H1 (cell line): ENCODE results near the gene MAGEC3. TPM values are rescaled to one million over a fixed set of nuclear protein-coding genes. Genes with fewer than 3 reads are reported as not detected.

Experiments used
- CTCF ChIA-PET: fragments of 300-600 bp; sonication (Branson Sonifier 250); formaldehyde crosslinking; loops from one replicate; lab custom pipeline; 2021; ENCODE audit not compliant: partially characterized antibody; lab: Charles Lee
- POLR2A ChIA-PET: fragments of 300-600 bp; sonication (Branson Sonifier 250); formaldehyde crosslinking; loops from one replicate; lab custom pipeline; 2021; ENCODE audit warnings: inconsistent platforms; ENCODE audit not compliant: partially characterized antibody; lab: Charles Lee
- DNase-seq, 2 experiments: peaks; one replicate each; pipeline versions ENCODE4 v3.0.0 to v3.0.0-alpha.2; 2010 to 2022; ENCODE audit warnings: low spot score in 2 of 2, low read depth in 1 of 2, mixed read lengths in 1 of 2
- FAIRE-seq: peaks from 2 replicates; lab custom pipeline; 2011; peaks lifted over from hg19 to GRCh38; lab: Jason Lieb, UNC
- H2AFZ ChIP-seq: 2 replicates; pipeline ENCODE4 v1.8.1; 2012; ENCODE audit warnings: low read length, inconsistent platforms
- H2AK5ac ChIP-seq: 2 replicates; pipeline ENCODE4 v1.6.1; 2013; ENCODE audit warnings: low read depth, low read length
- H2BK120ac ChIP-seq: replicated peaks from 2 replicates; pipeline ENCODE3; 2013; ENCODE audit warnings: low read depth, low read length, inconsistent platforms
- H2BK12ac ChIP-seq: 2 replicates; pipeline ENCODE4 v1.6.1; 2013; ENCODE audit warnings: low read depth, low read length
- H2BK15ac ChIP-seq: 2 replicates; pipeline ENCODE4 v1.6.1; 2013; ENCODE audit warnings: low read length
- H2BK20ac ChIP-seq: 2 replicates; pipeline ENCODE4 v1.6.1; 2013; ENCODE audit warnings: low read length
- H2BK5ac ChIP-seq: 2 replicates; pipeline ENCODE4 v1.6.1; 2013; ENCODE audit warnings: low read depth, low read length
- H3K14ac ChIP-seq: 2 replicates; pipeline ENCODE4 v1.6.1; 2013; ENCODE audit warnings: inconsistent platforms; ENCODE audit not compliant: insufficient read length
- H3K18ac ChIP-seq: 2 replicates; pipeline ENCODE4 v1.6.1; 2013; ENCODE audit warnings: low read length; ENCODE audit errors: extremely low read depth
- H3K23ac ChIP-seq: 2 replicates; pipeline ENCODE4 v1.6.1; 2013; ENCODE audit warnings: inconsistent platforms; ENCODE audit not compliant: insufficient read length
- H3K23me2 ChIP-seq: 2 replicates; pipeline ENCODE4 v1.6.1; 2013; ENCODE audit warnings: low read depth, low read length
- H3K27ac ChIP-seq: 2 replicates; pipeline ENCODE4 v1.6.1; 2011; ENCODE audit warnings: low read depth, low read length, inconsistent platforms
- H3K27me3 ChIP-seq, 4 experiments: replicated peaks in 1 of 4; 1 replicate in 1 of 4; 2 replicates in 3 of 4; pipeline versions ENCODE4 v1.6.1 to v1.8.1; 2011 to 2013; ENCODE audit warnings: low read length in 3 of 4, mild to moderate bottlenecking in 3 of 4, inconsistent platforms in 2 of 4, mixed read lengths in 2 of 4, moderate library complexity in 1 of 4; ENCODE audit not compliant: control insufficient read depth in 3 of 4, insufficient read depth in 3 of 4; ENCODE audit errors: extremely low read depth in 1 of 4
- H3K36me3 ChIP-seq, 4 experiments: 2 replicates each; pipeline versions ENCODE4 v1.6.1 to v1.8.1; 2011 to 2013; ENCODE audit warnings: mild to moderate bottlenecking in 4 of 4, low read length in 3 of 4, moderate library complexity in 2 of 4, control low read depth in 1 of 4, inconsistent platforms in 1 of 4; ENCODE audit not compliant: insufficient read depth in 4 of 4, control insufficient read depth in 2 of 4
- H3K4ac ChIP-seq: replicated peaks from 2 replicates; pipeline ENCODE3; 2013; ENCODE audit warnings: low read length, low read depth, mixed read lengths, inconsistent platforms; ENCODE audit not compliant: insufficient read length
- H3K4me1 ChIP-seq, 4 experiments: replicated peaks in 1 of 4; 1 replicate in 1 of 4; 2 replicates in 3 of 4; pipeline versions ENCODE4 v1.6.1 to v1.8.1; 2011 to 2013; ENCODE audit warnings: low read length in 3 of 4, inconsistent platforms in 2 of 4, mixed read lengths in 1 of 4; ENCODE audit not compliant: insufficient read depth in 4 of 4, control insufficient read depth in 3 of 4
- H3K4me2 ChIP-seq, 2 experiments: 2 replicates each; pipeline versions ENCODE4 v1.6.1 to v1.8.1; 2011 to 2013; ENCODE audit warnings: low read depth in 2 of 2, low read length in 2 of 2, control low read depth in 1 of 2, inconsistent platforms in 1 of 2, mild to moderate bottlenecking in 1 of 2; ENCODE audit not compliant: insufficient read depth in 1 of 2
- H3K4me3 ChIP-seq, 4 experiments: fragments of 200-600, 300-600 bp in 1 of 4; sonication (generic), shearing (Covaris generic), sonication (Bioruptor Twin) in 1 of 4; 2 replicates each; pipeline versions ENCODE4 v1.5.1 to v1.8.1; 2011 to 2016; ENCODE audit warnings: low read length in 4 of 4, low read depth in 3 of 4, control low read depth in 2 of 4, inconsistent platforms in 2 of 4, mild to moderate bottlenecking in 2 of 4, mixed read lengths in 1 of 4, moderate library complexity in 1 of 4; ENCODE audit not compliant: insufficient read depth in 2 of 4; ENCODE audit errors: extremely low read depth in 1 of 4
- H3K56ac ChIP-seq: replicated peaks from 2 replicates; pipeline ENCODE3; 2013; ENCODE audit warnings: low read depth, mild to moderate bottlenecking, mixed read lengths, low read length, inconsistent platforms; ENCODE audit not compliant: insufficient read length
- H3K79me1 ChIP-seq: 2 replicates; pipeline ENCODE4 v1.6.1; 2013; ENCODE audit warnings: low read depth, low read length, control low read depth
- H3K79me2 ChIP-seq, 2 experiments: 2 replicates each; pipeline versions ENCODE4 v1.6.1 to v1.8.1; 2012 to 2013; ENCODE audit warnings: low read length in 2 of 2, mild to moderate bottlenecking in 2 of 2, inconsistent platforms in 1 of 2; ENCODE audit not compliant: insufficient read depth in 2 of 2, control insufficient read depth in 1 of 2
- H3K9ac ChIP-seq, 4 experiments: replicated peaks in 1 of 4; 1 replicate in 1 of 4; 2 replicates in 3 of 4; pipeline versions ENCODE4 v1.6.1 to v1.8.1; 2011 to 2013; ENCODE audit warnings: low read depth in 3 of 4, low read length in 3 of 4, control low read depth in 2 of 4, mild to moderate bottlenecking in 2 of 4, moderate library complexity in 2 of 4, inconsistent platforms in 1 of 4; ENCODE audit errors: extremely low read depth in 1 of 4
- H3K9me3 ChIP-seq, 2 experiments: 2 replicates each; pipeline versions ENCODE4 v1.6.1 to v1.8.1; 2012 to 2013; ENCODE audit warnings: mild to moderate bottlenecking in 2 of 2, moderate library complexity in 2 of 2, control low read depth in 1 of 2, inconsistent platforms in 1 of 2, low read depth in 1 of 2, low read length in 1 of 2, mixed read lengths in 1 of 2; ENCODE audit not compliant: insufficient read depth in 2 of 2
- H4K20me1 ChIP-seq, 2 experiments: replicated peaks in 1 of 2; 2 replicates each; pipeline versions ENCODE3 to v1.8.1; 2011 to 2013; ENCODE audit warnings: inconsistent platforms in 2 of 2, low read length in 2 of 2, mild to moderate bottlenecking in 1 of 2; ENCODE audit not compliant: insufficient read depth in 2 of 2, control insufficient read depth in 1 of 2
- H4K5ac ChIP-seq: 2 replicates; pipeline ENCODE4 v1.6.1; 2013; ENCODE audit warnings: low read length, low read depth, mixed read lengths, inconsistent platforms; ENCODE audit not compliant: insufficient read length
- H4K8ac ChIP-seq: 2 replicates; pipeline ENCODE4 v1.8.0; 2013; ENCODE audit warnings: mild to moderate bottlenecking, moderate library complexity, low read length, inconsistent platforms; ENCODE audit not compliant: insufficient read depth; ENCODE audit errors: extremely low read depth
- H4K91ac ChIP-seq: replicated peaks from 2 replicates; pipeline ENCODE3; 2013; ENCODE audit warnings: low read length, mixed read lengths, inconsistent platforms; ENCODE audit not compliant: insufficient read length
- BCL11A ChIP-seq, 2 experiments: IDR thresholded peaks; one replicate each; pipeline ENCODE4 v1.6.1; 2011; ENCODE audit warnings: low read depth in 2 of 2, low read length in 2 of 2, mild to moderate bottlenecking in 2 of 2
- HDAC2 ChIP-seq, 2 experiments: fragments of 300-600 bp in 1 of 2; sonication (generic) in 1 of 2; IDR thresholded peaks; 2 replicates each; pipeline ENCODE4 v1.6.1; 2011 to 2012; ENCODE audit warnings: low read depth in 2 of 2, low read length in 2 of 2, mild to moderate bottlenecking in 2 of 2, moderate library complexity in 2 of 2, borderline replicate concordance in 1 of 2, inconsistent platforms in 1 of 2
- KDM1A ChIP-seq: fragments of 200-600, 300-600 bp; sonication (generic); IDR thresholded peaks from 2 replicates; pipeline ENCODE4 v1.7.1; 2016; ENCODE audit warnings: mild to moderate bottlenecking, low read length, borderline replicate concordance
- SIRT6 ChIP-seq: IDR thresholded peaks from one replicate; pipeline ENCODE4 v1.7.1; 2012; ENCODE audit warnings: low read length, inconsistent platforms
- WGBS, 2 experiments: shearing (Covaris generic) in 1 of 2; methylation state at CpG; one replicate each; pipeline versions ENCODE4 v1.1.6 to v1.1.7; 2013 to 2015; ENCODE audit warnings: low lambda C conversion rate in 2 of 2, mixed read lengths in 2 of 2, inconsistent platforms in 1 of 2, low coverage in 1 of 2, missing lambda C conversion rate in 1 of 2; ENCODE audit not compliant: insufficient replicate concordance in 2 of 2, insufficient coverage in 1 of 2, insufficient read length in 1 of 2; ENCODE audit errors: extremely low coverage in 1 of 2, missing lambda C conversion rate in 1 of 2; 5-methylcytosine and 5-hydroxymethylcytosine counted together
- polyA plus RNA-seq, 7 experiments: library from polyadenylated mRNA; depleted of rRNA in 3 of 7; stranded (reverse) in 5 of 7; unstranded in 2 of 7; fragments of >200 nt in 5 of 7; fragments of 200-250 nt in 2 of 7; gene quantifications; 1 replicate in 5 of 7; 2 replicates in 1 of 7; 4 replicates in 1 of 7; pipeline versions ENCODE4 v1.2.1 to v1.2.3, GENCODE V29; 2011 to 2013; ENCODE audit warnings: missing spikeins in 2 of 7, mixed read lengths in 2 of 7
- total RNA-seq: library from RNA; stranded (reverse); fragmentation: NEBNext Ultra II Directional; extraction: Animal tissue kit (Norgen Biotek cat#: 25700); gene quantifications from 2 replicates; pipeline ENCODE4 v1.2.1, GENCODE V29; 2021

The MAGEC3 gene
- total and polyA plus RNA-seq, 2 of the 8 experiments (the other 6 are each of a cell fraction or from before 2014, with no cell fraction given) = not detected

DNA sequence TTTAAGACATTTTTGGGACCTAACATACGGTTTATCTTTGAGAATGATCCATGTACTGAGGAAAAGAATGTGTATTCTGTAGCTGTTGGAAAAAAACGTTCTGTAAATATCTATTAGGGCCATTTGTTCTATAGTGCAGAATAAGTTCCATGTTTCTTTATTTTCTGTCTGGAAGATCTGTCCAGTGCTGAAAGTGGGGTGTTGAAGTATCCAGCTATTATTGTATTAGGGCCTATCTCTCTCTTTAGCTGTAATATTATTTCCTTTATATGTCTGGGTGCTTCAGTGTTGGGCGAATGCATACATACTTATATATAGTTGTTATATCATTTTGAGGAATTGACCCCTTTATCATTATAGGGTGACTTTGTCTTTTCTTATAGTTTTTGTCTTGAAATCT lies 90.3 kb downstream of the MAGEC3 start:
- H3K9me3 ChIP-seq = no peaks in the 10 kb centered on the region
- WGBS, 2 experiments = 93% methylated on average over 3 of the region's 3 CpGs; no CpG with 5 or more reads in 1 of the 2 experiments

More for the DNA sequence above, 90.3 kb downstream of the MAGEC3 start:
- H3K18ac ChIP-seq = no peak overlapping the region
- H4K20me1 ChIP-seq = no peaks in the 10 kb centered on the region
- no peak overlapping the region for H4K8ac ChIP-seq
- no peak overlapping the region for H3K4me3 ChIP-seq
- H2BK5ac ChIP-seq = no peak overlapping the region
- ChIA-PET POLR2A (no interaction called here), CTCF (no interaction called here)
- no peaks in the 10 kb centered on the region for H3K27me3 ChIP-seq
- H3K36me3 ChIP-seq = no peaks in the 10 kb centered on the region
- no peaks in the 10 kb centered on the region for H3K79me2 ChIP-seq
- H3K4me1 ChIP-seq = no peaks in the 10 kb centered on the region
- H3K56ac ChIP-seq = no peak overlapping the region
- no peak overlapping the region for H2AFZ ChIP-seq
- H4K91ac ChIP-seq = no peak overlapping the region
- H3K79me1 ChIP-seq = no peaks in the 10 kb centered on the region
- TF ChIP-seq HDAC2 (IDR thresholded peaks at IDR 0.05; ENCODE audit: borderline replicate concordance in 1 of 2, low read depth in 2 of 2, low read length in 2 of 2) = no peak
- TF ChIP-seq KDM1A = no peak
- TF ChIP-seq SIRT6 = no peak
- no peak for TF ChIP-seq BCL11A (IDR thresholded peaks at IDR 0.05; ENCODE audit: low read depth in 2 of 2, low read length in 2 of 2)
- no peak overlapping the region for H3K4ac ChIP-seq
- H2BK120ac ChIP-seq = no peak overlapping the region
- DNase-seq = no peak
- no peak overlapping the region for H2AK5ac ChIP-seq
- no peak overlapping the region for H3K27ac ChIP-seq
- H3K4me2 ChIP-seq = no peak overlapping the region
- no peak overlapping the region for H3K9ac ChIP-seq
- FAIRE-seq = no peak
- no peak overlapping the region for H3K14ac ChIP-seq
- no peak overlapping the region for H3K23ac ChIP-seq
- H2BK20ac ChIP-seq = no peak overlapping the region
- no peak overlapping the region for H4K5ac ChIP-seq
- no peak overlapping the region for H2BK12ac ChIP-seq
- no peaks in the 10 kb centered on the region for H3K23me2 ChIP-seq
- H2BK15ac ChIP-seq = no peak overlapping the region
